ENCODE data around the gene MYO3B. TPM values are rescaled to one million over a fixed set of nuclear protein-coding genes. Genes with fewer than 3 reads are reported as not detected.

MYO3B gene
- under 1 TPM in 2 of 5 experiments, not detected in 3; 0.66 to 0.82 TPM for total RNA-seq
- not detected for polyA plus RNA-seq
- not detected for total RNA-seq

GRCh38 chr2:170177950-170178781 is at the start of gene MYO3B:
Gene MYO3B, plus strand, starts transcription at chr2:170178147. Its CDS starts 141 bp downstream, at chr2:170178288.
- Mint-ChIP-seq H3K27me3 (peaks cover 0 to 3% (median 0%) of the 10 kb centered on the region in 5 donors), H3K9me3 (no peaks in the 10 kb centered on the region), H3K4me1 (peaks cover 0 to 3% (median 0%) of the 10 kb centered on the region in 7 donors), H3K36me3 (no peaks in the 10 kb centered on the region), H3K4me3 (no peak within 1 kb of the TSS), H3K27ac (no peak within 1 kb of the TSS)
- no peak for DNase-seq
- ChIA-PET CTCF (no interaction called here), POLR2A (interaction anchor here (0.6 kb wide), 1 partner anchor 275 kb away, joined by 3 read pairs; no protein-coding TSS in a partner anchor)
- Histone ChIP-seq H3K9me3 (ENCODE audit: control insufficient read depth in 2 of 3, low read length in 3 of 3) (no peaks in the 10 kb centered on the region), H3K27ac (ENCODE audit: low read depth, low read length) (no peak within 1 kb of the TSS), H3K4me1 (ENCODE audit: control insufficient read depth in 2 of 2, insufficient read depth in 2 of 2, low read length in 2 of 2) (no peaks in the 10 kb centered on the region), H3K36me3 (ENCODE audit: control insufficient read depth in 2 of 3, insufficient read depth in 3 of 3, low read length in 3 of 3) (no peaks in the 10 kb centered on the region), H3K27me3 (ENCODE audit: control insufficient read depth in 2 of 2, insufficient read depth in 2 of 2, low read length in 2 of 2) (no peaks in the 10 kb centered on the region), H3K4me3 (ENCODE audit: low read length) (no peak within 1 kb of the TSS)
- intact Hi-C loops (cut with micrococcal nuclease) = no loop called here
- ATAC-seq = no peak

GRCh38 chr2:170139276-170139967 is 38.5 kb upstream of the MYO3B start:
- H3K27ac ChIP-seq (ENCODE audit: low read depth, low read length) = no peak overlapping the region
- Mint-ChIP-seq H3K27ac (peak overlapping the region in 1 of 9 donors; percentile 19), H3K36me3 (no peaks in the 10 kb centered on the region), H3K9me3 (peaks cover 0 to 7% (median 0%) of the 10 kb centered on the region in 11 donors), H3K4me1 (peaks cover 0 to 11% (median 3%) of the 10 kb centered on the region in 7 donors), H3K27me3 (peaks cover 0 to 6% (median 0%) of the 10 kb centered on the region in 5 donors), H3K4me3 (no peak overlapping the region)
- POLR2A ChIA-PET = no interaction called here
- H3K9me3 ChIP-seq (ENCODE audit: control insufficient read depth in 2 of 3, low read length in 3 of 3) = no peaks in the 10 kb centered on the region
- no peaks in the 10 kb centered on the region for H3K4me1 ChIP-seq (ENCODE audit: control insufficient read depth in 2 of 2, insufficient read depth in 2 of 2, low read length in 2 of 2)
- no peaks in the 10 kb centered on the region for H3K27me3 ChIP-seq (ENCODE audit: control insufficient read depth in 2 of 2, insufficient read depth in 2 of 2, low read length in 2 of 2)
- intact Hi-C loops (cut with micrococcal nuclease) = no loop called here
- H3K36me3 ChIP-seq (ENCODE audit: control insufficient read depth in 2 of 3, insufficient read depth in 3 of 3, low read length in 3 of 3) = no peaks in the 10 kb centered on the region
- ATAC-seq (no peak), DNase-seq (no peak)
- CTCF ChIA-PET = no interaction called here
- H3K4me3 ChIP-seq (ENCODE audit: low read length) = no peak overlapping the region

DNA sequence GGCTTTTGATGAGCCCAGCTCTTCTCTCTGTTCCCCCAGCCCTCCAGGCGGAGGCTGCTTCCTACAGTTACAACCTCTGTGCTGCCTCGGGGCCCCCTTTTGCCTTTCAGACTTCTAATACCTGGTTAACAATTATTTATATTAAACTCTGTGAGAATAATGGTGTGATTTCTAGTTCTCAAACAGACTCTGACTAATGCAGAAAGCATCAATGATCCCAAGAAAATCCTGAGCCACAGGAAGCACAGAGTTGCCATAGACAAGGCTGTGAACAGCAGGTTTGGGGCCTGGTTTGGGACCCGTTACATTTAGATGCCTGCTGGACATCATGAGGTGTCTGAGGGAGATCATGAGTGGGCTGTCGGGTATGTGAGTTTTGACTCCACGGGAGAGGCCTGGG is 37.4 kb upstream of the MYO3B start:
- H3K4me1 ChIP-seq (ENCODE audit: control insufficient read depth in 2 of 2, insufficient read depth in 2 of 2, low read length in 2 of 2) = no peaks in the 10 kb centered on the region
- no peaks in the 10 kb centered on the region for H3K36me3 Mint-ChIP-seq
- DNase-seq (no peak), ATAC-seq (no peak)
- POLR2A ChIA-PET = no interaction called here
- intact Hi-C loops (cut with micrococcal nuclease) = no loop called here
- no peaks in the 10 kb centered on the region for H3K27me3 ChIP-seq (ENCODE audit: control insufficient read depth in 2 of 2, insufficient read depth in 2 of 2, low read length in 2 of 2)
- no peaks in the 10 kb centered on the region for H3K36me3 ChIP-seq (ENCODE audit: control insufficient read depth in 2 of 3, insufficient read depth in 3 of 3, low read length in 3 of 3)
- H3K27ac Mint-ChIP-seq = no peak overlapping the region
- H3K4me3 Mint-ChIP-seq = no peak overlapping the region
- H3K9me3 ChIP-seq (ENCODE audit: control insufficient read depth in 2 of 3, low read length in 3 of 3) = no peaks in the 10 kb centered on the region
- peaks cover 0 to 11% (median 3%) of the 10 kb centered on the region in 7 donors for H3K4me1 Mint-ChIP-seq
- no peak overlapping the region for H3K4me3 ChIP-seq (ENCODE audit: low read length)
- no peak overlapping the region for H3K27ac ChIP-seq (ENCODE audit: low read depth, low read length)
- peaks cover 0 to 6% (median 0%) of the 10 kb centered on the region in 5 donors for H3K27me3 Mint-ChIP-seq
- no peaks in the 10 kb centered on the region for H3K9me3 Mint-ChIP-seq
- CTCF ChIA-PET = no interaction called here

DNA sequence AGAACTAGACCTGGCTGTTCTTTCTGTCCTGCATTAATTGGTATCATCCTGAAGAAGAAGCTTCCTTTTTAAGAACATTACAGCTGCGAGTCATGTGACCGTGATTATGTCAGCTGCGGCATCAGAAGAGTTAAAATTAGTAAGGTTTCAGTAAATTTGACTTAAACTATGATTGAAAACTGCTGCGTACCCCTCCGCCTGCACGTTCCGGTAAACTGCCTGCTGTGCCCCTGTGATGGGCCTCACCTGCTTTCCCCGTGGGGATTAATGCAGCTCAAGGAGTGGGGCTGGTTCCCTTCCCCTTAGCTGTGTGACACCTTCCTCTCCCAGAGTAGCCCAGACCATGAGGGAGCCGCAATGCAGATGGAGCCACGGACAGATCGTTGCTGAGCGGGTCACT is 36.1 kb upstream of the MYO3B start:
- no peak for ATAC-seq
- no peak overlapping the region for H3K4me3 Mint-ChIP-seq
- POLR2A ChIA-PET = no interaction called here

GRCh38 chr2:170142502-170142901 is 35.4 kb upstream of the MYO3B start:
- H3K27me3 ChIP-seq (ENCODE audit: control insufficient read depth in 2 of 2, insufficient read depth in 2 of 2, low read length in 2 of 2) = no peaks in the 10 kb centered on the region
- DNase-seq (no peak), ATAC-seq (no peak)
- intact Hi-C loops (cut with micrococcal nuclease) = no loop called here
- Mint-ChIP-seq H3K36me3 (no peaks in the 10 kb centered on the region), H3K9me3 (no peaks in the 10 kb centered on the region), H3K4me1 (peaks cover 0 to 11% (median 3%) of the 10 kb centered on the region in 7 donors), H3K27ac (no peak overlapping the region), H3K4me3 (no peak overlapping the region), H3K27me3 (peaks cover 0 to 6% (median 0%) of the 10 kb centered on the region in 5 donors)
- no peaks in the 10 kb centered on the region for H3K9me3 ChIP-seq (ENCODE audit: control insufficient read depth in 2 of 3, low read length in 3 of 3)
- H3K4me1 ChIP-seq (ENCODE audit: control insufficient read depth in 2 of 2, insufficient read depth in 2 of 2, low read length in 2 of 2) = no peaks in the 10 kb centered on the region
- ChIA-PET POLR2A (no interaction called here), CTCF (no interaction called here)
- no peak overlapping the region for H3K27ac ChIP-seq (ENCODE audit: low read depth, low read length)
- H3K36me3 ChIP-seq (ENCODE audit: control insufficient read depth in 2 of 3, insufficient read depth in 3 of 3, low read length in 3 of 3) = no peaks in the 10 kb centered on the region
- H3K4me3 ChIP-seq (ENCODE audit: low read length) = no peak overlapping the region

More for the DNA sequence above, 36.1 kb upstream of the MYO3B start:
- Histone ChIP-seq H3K36me3 (ENCODE audit: control insufficient read depth in 2 of 3, insufficient read depth in 3 of 3, low read length in 3 of 3) (no peaks in the 10 kb centered on the region), H3K4me1 (ENCODE audit: control insufficient read depth in 2 of 2, insufficient read depth in 2 of 2, low read length in 2 of 2) (no peaks in the 10 kb centered on the region), H3K27ac (ENCODE audit: low read depth, low read length) (no peak overlapping the region), H3K27me3 (ENCODE audit: control insufficient read depth in 2 of 2, insufficient read depth in 2 of 2, low read length in 2 of 2) (no peaks in the 10 kb centered on the region), H3K9me3 (ENCODE audit: control insufficient read depth in 2 of 3, low read length in 3 of 3) (no peaks in the 10 kb centered on the region), H3K4me3 (ENCODE audit: low read length) (no peak overlapping the region)
- Mint-ChIP-seq H3K27me3 (peaks cover 0 to 6% (median 0%) of the 10 kb centered on the region in 5 donors), H3K9me3 (no peaks in the 10 kb centered on the region), H3K36me3 (no peaks in the 10 kb centered on the region), H3K4me1 (peaks cover 0 to 11% (median 3%) of the 10 kb centered on the region in 7 donors), H3K27ac (no peak overlapping the region)
- intact Hi-C loops (cut with micrococcal nuclease) = no loop called here
- CTCF ChIA-PET = no interaction called here
- no peak for DNase-seq

DNA sequence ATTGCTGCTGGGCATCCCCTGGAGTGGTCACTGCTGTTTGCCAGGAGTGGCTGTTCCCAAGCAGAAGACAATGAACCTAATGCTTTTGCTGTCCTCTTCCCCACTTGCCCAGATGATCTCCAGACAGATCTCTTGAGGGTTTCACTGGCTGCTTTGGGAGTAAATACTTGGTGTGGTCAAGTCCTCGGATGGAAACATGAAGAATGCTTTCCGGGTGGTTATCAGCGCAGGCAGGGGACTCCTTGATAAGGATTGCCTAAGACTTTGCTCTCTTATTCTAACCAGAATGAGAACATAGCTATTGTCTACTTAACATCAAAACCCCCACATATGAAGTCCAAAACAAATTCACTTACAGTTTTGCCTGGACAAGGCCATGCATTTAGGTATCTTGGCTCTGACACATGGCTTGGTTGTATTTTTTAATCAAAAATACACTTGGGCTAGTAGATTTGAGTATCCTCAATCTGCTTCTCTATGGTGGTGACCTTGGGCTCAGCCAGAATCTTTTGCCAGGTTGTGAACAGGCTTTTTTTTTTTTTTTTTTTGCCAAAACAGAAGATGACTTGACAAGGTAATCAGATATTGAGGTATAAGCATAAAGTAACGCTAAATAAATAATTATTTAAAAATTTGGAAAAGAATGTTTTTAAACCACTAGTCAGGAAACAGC is 34.8 kb upstream of the MYO3B start:
- ATAC-seq (no peak), DNase-seq (no peak)
- intact Hi-C loops (cut with micrococcal nuclease) = no loop called here
- ChIA-PET POLR2A (no interaction called here), CTCF (no interaction called here)
- Mint-ChIP-seq H3K4me3 (no peak overlapping the region), H3K27ac (no peak overlapping the region), H3K27me3 (peaks cover 0 to 6% (median 0%) of the 10 kb centered on the region in 5 donors), H3K4me1 (peaks cover 0 to 11% (median 3%) of the 10 kb centered on the region in 7 donors), H3K9me3 (peaks cover 0 to 2% (median 0%) of the 10 kb centered on the region in 11 donors), H3K36me3 (no peaks in the 10 kb centered on the region)
- H3K36me3 ChIP-seq (ENCODE audit: control insufficient read depth in 2 of 3, insufficient read depth in 3 of 3, low read length in 3 of 3) = no peaks in the 10 kb centered on the region
- no peaks in the 10 kb centered on the region for H3K27me3 ChIP-seq (ENCODE audit: control insufficient read depth in 2 of 2, insufficient read depth in 2 of 2, low read length in 2 of 2)
- H3K4me3 ChIP-seq (ENCODE audit: low read length) = no peak overlapping the region
- H3K4me1 ChIP-seq (ENCODE audit: control insufficient read depth in 2 of 2, insufficient read depth in 2 of 2, low read length in 2 of 2) = no peaks in the 10 kb centered on the region
- H3K9me3 ChIP-seq (ENCODE audit: control insufficient read depth in 2 of 3, low read length in 3 of 3) = no peaks in the 10 kb centered on the region
- no peak overlapping the region for H3K27ac ChIP-seq (ENCODE audit: low read depth, low read length)

Data from naive thymus-derived CD4-positive, alpha-beta T cell (primary cell).